Subcutaneous adipose tissue (tissue), 4 donors: ENCODE data around the gene CORO2A. TPM values are rescaled to one million over a fixed set of nuclear protein-coding genes. Genes with fewer than 3 reads are reported as not detected.

ENCODE experiments used
- small RNA-seq: library from RNA; depleted of rRNA; stranded (forward); fragments of <200 nt; gene quantifications from one replicate; pipeline ENCODE3, GENCODE V24; 2016
- total RNA-seq, 4 donors: library from RNA; depleted of rRNA; stranded (reverse); fragments of >200 nt; gene quantifications; one replicate each; pipeline ENCODE4 v1.1.0, GENCODE V29; 2016
- TF ChIP-seq, protein P1 (sequence below): fragments of 450-650 bp; IDR thresholded peaks from one replicate; pipeline ENCODE4 v1.5.1; 2016; ENCODE audit warnings: low read depth, mild to moderate bottlenecking, control low read depth, antibody characterized with exemption, moderate library complexity

Gene CORO2A
- total RNA-seq, 4 donors from 2014 or later = 0.82 to 10.4 (median 2.0) TPM

DNA sequence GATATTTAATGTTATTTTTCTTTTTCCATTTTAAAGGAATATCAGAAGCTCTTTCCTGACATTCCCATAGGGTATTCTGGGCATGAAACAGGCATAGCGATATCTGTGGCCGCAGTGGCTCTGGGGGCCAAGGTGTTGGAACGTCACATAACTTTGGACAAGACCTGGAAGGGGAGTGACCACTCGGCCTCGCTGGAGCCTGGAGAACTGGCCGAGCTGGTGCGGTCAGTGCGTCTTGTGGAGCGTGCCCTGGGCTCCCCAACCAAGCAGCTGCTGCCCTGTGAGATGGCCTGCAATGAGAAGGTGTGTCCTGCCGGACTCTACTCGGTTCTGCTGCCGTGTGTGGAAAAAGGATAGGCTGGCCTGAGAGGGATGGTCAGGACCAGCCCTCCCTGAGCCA, 111.7 kb downstream of the CORO2A start:
- TF ChIP-seq, protein P1, sequence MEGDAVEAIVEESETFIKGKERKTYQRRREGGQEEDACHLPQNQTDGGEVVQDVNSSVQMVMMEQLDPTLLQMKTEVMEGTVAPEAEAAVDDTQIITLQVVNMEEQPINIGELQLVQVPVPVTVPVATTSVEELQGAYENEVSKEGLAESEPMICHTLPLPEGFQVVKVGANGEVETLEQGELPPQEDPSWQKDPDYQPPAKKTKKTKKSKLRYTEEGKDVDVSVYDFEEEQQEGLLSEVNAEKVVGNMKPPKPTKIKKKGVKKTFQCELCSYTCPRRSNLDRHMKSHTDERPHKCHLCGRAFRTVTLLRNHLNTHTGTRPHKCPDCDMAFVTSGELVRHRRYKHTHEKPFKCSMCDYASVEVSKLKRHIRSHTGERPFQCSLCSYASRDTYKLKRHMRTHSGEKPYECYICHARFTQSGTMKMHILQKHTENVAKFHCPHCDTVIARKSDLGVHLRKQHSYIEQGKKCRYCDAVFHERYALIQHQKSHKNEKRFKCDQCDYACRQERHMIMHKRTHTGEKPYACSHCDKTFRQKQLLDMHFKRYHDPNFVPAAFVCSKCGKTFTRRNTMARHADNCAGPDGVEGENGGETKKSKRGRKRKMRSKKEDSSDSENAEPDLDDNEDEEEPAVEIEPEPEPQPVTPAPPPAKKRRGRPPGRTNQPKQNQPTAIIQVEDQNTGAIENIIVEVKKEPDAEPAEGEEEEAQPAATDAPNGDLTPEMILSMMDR = no peak

DNA sequence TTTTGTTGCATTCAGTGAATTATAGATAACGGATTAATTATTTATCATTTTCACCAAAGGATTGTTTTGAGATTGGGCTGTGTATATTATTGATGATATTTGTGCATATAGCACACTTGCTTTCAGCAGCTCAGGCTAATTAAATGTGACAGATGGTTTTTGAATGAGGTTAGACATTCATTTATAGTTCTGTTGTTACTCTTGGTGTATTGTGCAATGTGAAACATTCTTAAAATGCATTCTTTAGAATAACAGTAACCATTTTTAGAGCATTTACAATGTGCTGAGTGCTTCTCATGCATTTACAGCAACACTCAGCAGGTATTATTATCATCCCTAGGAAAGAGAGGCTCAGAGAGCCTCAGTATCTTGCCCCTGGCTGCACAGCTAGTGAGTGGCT, 112.1 kb downstream of the CORO2A start:
- TF ChIP-seq, protein P1 = no peak

DNA sequence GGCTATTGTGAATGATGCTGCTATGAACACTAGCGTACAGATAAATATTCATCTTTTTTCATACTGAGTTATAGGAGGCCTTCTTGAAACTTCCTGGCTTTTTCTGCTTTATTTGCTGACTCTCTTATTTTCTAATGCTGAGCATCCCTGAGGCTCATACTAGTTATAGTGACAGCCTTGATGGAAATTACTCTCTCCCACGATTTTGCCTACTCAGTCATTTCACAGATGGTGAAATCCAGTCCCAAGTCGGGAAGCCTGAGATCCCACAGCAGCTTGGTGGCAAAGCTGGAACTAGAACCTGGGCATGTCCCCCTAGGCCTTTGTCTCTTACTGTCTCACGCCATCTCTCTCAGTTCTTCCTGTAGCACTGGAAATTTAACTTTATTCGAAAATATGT, 113.5 kb downstream of the CORO2A start:
- TF ChIP-seq, protein P1 = no peak

DNA sequence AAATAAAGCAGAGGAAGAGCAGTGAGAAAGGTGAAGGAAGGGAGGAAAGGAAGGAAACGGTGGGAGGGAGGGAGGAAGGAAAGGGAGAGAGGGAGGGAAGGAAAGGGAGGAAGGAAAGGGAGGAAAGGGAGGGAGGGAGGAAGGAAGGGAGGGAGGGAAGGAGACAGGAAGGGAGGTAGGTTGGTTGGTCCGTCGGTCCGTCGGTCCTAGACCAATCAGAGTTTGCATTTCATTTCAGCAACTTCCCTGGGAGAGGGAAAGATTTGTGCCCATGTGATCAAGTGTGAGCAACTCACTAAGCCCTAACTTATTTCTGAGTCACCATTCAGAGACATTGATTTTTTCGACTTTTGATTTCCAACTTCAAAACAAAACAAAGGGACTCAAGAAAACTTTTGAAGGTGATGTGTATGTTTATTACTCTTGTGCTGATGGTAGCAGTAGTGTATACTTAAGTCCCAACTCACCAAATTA, 117.1 kb downstream of the CORO2A start:
- TF ChIP-seq, protein P1 = no peak

DNA sequence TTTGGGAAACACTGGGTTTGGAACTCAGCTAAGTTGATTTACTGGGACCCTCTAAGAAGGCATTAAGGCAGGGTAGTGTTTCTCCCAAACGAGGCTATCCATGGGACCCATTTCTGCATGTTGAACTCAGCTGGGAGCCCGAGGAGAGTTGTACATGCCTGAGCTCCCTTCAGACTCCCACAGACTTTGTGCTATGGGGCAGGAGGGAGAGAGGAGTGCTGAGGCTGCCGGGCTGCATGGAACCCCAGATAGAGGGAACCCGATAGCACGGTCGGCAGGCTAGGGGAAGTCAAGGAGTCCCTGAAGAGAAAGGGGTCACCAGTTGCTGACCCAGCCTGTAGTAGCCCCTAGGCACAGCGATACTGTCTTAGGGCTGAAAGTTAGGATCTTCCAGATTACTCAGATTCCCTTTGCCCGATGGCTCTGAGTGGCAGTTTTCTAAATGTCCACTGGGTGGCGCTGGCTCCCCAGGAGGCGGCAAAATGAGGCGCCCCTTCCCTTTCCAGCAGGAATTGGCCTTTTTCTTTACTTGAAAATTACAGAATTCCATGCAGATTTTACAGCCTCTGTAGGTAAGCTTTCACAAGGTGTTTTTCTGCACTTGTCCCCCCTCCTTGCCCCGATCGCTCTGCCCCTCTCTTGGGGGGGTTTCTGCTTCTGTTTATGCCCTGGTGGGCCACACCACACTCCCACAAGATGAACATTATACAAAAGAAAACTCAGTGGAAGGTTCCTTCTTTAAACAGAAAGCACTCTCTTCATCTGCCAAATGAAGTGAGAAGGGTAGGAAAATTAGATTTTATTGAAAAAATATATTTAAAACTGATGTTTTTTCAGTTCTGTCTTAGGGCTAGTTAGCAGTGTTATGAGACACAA, 118.1 kb downstream of the CORO2A start:
- TF ChIP-seq, protein P1 = no peak

DNA sequence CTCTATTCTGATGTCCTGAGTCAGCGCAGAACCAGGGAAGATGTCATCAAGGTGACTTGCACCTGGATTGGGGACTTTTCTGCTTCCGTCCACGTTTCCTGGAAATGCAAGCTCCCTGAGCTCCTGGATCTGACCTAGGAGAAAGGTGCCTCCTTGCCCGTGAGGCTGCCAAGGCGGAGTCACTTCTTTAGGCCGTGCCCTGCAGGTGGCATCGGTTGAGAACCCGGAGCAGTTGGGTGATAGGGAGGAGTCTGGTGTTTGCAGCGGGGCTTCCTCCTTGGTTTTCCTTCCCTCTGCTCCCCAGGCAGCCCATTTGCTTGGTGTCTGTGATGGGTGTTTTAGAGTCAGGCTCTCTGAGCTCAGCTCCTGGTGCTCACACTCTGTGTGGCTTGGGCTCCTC, 120.7 kb downstream of the CORO2A start:
- TF ChIP-seq, protein P1 = no peak

Small RNA genes within 50 kb of the gene (small RNA-seq; reads per million reads assigned to genes)
- not detected for gene MIR6854
- not detected for gene RF00017

Other genes with a start within 250 kb of the CORO2A start
- 10 to 100 TPM; 32.8 to 61.4 (median 43.8) TPM for gene ANP32B, start 209.3 kb downstream of the CORO2A start, total RNA-seq
- 10 to 100 TPM; 27.7 to 58.6 (median 41.9) TPM for gene NANS, start 135.9 kb downstream of the CORO2A start, total RNA-seq
- 10 to 100 TPM; 10.7 to 44.2 (median 18.2) TPM for gene TRIM14, start 73.4 kb downstream of the CORO2A start, total RNA-seq
- 10 to 100 TPM; 11.3 to 33.5 (median 21.4) TPM for gene TBC1D2, start 63.0 kb upstream of the CORO2A start, total RNA-seq